ENCODE measurements around the gene GRWD1.

GRCh38 chr19:48496959-48497727, 51.4 kb downstream of the GRWD1 start:
- TF ChIP-seq CTCF (IDR thresholded peaks at IDR 0.05 in 4 of 5, conservative IDR thresholded peaks at IDR 0.05 in 1 of 5) = no peak
- no peak for TF ChIP-seq POLR2A (IDR thresholded peaks at IDR 0.05)

Data from gastrocnemius medialis (tissue), 4 donors.